ENCODE results near the gene MAP2K4. TPM values are rescaled to one million over a fixed set of nuclear protein-coding genes. Genes with fewer than 3 reads are reported as not detected.

The MAP2K4 gene
- total and polyA plus RNA-seq, 4 donors, result 10.7 to 63.6 (median 20.3) TPM

- 65 to 69% methylated on average over 5 of the region's 5 CpGs for WGBS, 2 donors
- DNase-seq (peak in 2 of 3 donors; percentile 64 to 69), ATAC-seq (ENCODE audit: insufficient read depth, low FRiP score) (no peak)
- Histone ChIP-seq H3K4me1 (ENCODE audit: control insufficient read depth in 5 of 5, insufficient read depth in 5 of 5, low read length in 5 of 5) (no peaks in the 10 kb centered on the region), H3K4me3 (no peak overlapping the region), H3K27ac (ENCODE audit: low read depth in 1 of 2, low read length in 1 of 2) (no peak overlapping the region), H3K9ac (ENCODE audit: insufficient read depth in 1 of 2, low read length in 2 of 2) (no peak overlapping the region), H3K27me3 (ENCODE audit: control insufficient read depth in 3 of 3, insufficient read depth in 3 of 3, low read length in 2 of 3) (no peaks in the 10 kb centered on the region), H3K36me3 (ENCODE audit: control insufficient read depth in 4 of 4, insufficient read depth in 4 of 4, low read length in 4 of 4) (peaks cover 7 to 30% (median 19%) of the 10 kb centered on the region in 4 donors), H3K9me3 (ENCODE audit: control insufficient read depth in 4 of 4, insufficient read depth in 3 of 4, low read length in 3 of 4) (no peaks in the 10 kb centered on the region)
- peak; percentile 20 for TF ChIP-seq CTCF (IDR thresholded peaks at IDR 0.05; ENCODE audit: control extremely low read depth, extremely low read depth)
These were observed 33.7 kb upstream of the MAP2K4 start for GRCh38 chr17:11986942-11987329.

GRCh38 chr17:11990363-11990983 is 30.2 kb upstream of the MAP2K4 start:
- no peak overlapping the region for H3K27ac ChIP-seq (ENCODE audit: low read depth in 1 of 2, low read length in 1 of 2)
- no peaks in the 10 kb centered on the region for H3K27me3 ChIP-seq (ENCODE audit: control insufficient read depth in 3 of 3, insufficient read depth in 3 of 3, low read length in 2 of 3)
- no peak overlapping the region for H3K4me3 ChIP-seq
- H3K4me1 ChIP-seq (ENCODE audit: control insufficient read depth in 5 of 5, insufficient read depth in 5 of 5, low read length in 5 of 5), result no peaks in the 10 kb centered on the region
- peaks cover 3 to 27% (median 13%) of the 10 kb centered on the region in 4 donors for H3K36me3 ChIP-seq (ENCODE audit: control insufficient read depth in 4 of 4, insufficient read depth in 4 of 4, low read length in 4 of 4)
- DNase-seq, result no peak
- ATAC-seq (ENCODE audit: insufficient read depth, low FRiP score), result no peak
- H3K9ac ChIP-seq (ENCODE audit: insufficient read depth in 1 of 2, low read length in 2 of 2), result no peak overlapping the region
- H3K9me3 ChIP-seq (ENCODE audit: control insufficient read depth in 4 of 4, insufficient read depth in 3 of 4, low read length in 3 of 4), result no peaks in the 10 kb centered on the region
- 80 to 84% methylated on average over 7 of the region's 7 CpGs for WGBS, 2 donors
- no peak for TF ChIP-seq CTCF (IDR thresholded peaks at IDR 0.05; ENCODE audit: control extremely low read depth, extremely low read depth)

- TF ChIP-seq CTCF (IDR thresholded peaks at IDR 0.05; ENCODE audit: control extremely low read depth, extremely low read depth), result no peak
- H3K27ac ChIP-seq (ENCODE audit: low read depth in 1 of 2, low read length in 1 of 2), result no peak overlapping the region
- no peak for DNase-seq
- no peak overlapping the region for H3K4me3 ChIP-seq
- peaks cover 3 to 23% (median 12%) of the 10 kb centered on the region in 4 donors for H3K36me3 ChIP-seq (ENCODE audit: control insufficient read depth in 4 of 4, insufficient read depth in 4 of 4, low read length in 4 of 4)
- ATAC-seq (ENCODE audit: insufficient read depth, low FRiP score), result no peak
- no peaks in the 10 kb centered on the region for H3K9me3 ChIP-seq (ENCODE audit: control insufficient read depth in 4 of 4, insufficient read depth in 3 of 4, low read length in 3 of 4)
- H3K27me3 ChIP-seq (ENCODE audit: control insufficient read depth in 3 of 3, insufficient read depth in 3 of 3, low read length in 2 of 3), result no peaks in the 10 kb centered on the region
- 68 to 70% methylated on average over 4 of the region's 4 CpGs for WGBS, 2 donors
- peaks cover 0 to under 1% (median 0%) of the 10 kb centered on the region in 5 donors for H3K4me1 ChIP-seq (ENCODE audit: control insufficient read depth in 5 of 5, insufficient read depth in 5 of 5, low read length in 5 of 5)
- no peak overlapping the region for H3K9ac ChIP-seq (ENCODE audit: insufficient read depth in 1 of 2, low read length in 2 of 2)
These were observed 29.2 kb upstream of the MAP2K4 start for GRCh38 chr17:11991461-11991860.
